HG02981 (cell line): ENCODE data around the gene LRRTM4.
"Not testable (repeated sequence)": the region's sequence is repeated elsewhere in the genome, so short reads cannot be mapped to it uniquely, and the experiment has no call there.

Experiments
- ATAC-seq: cut with Tn5 transposase; IDR thresholded peaks from one replicate; pipeline ENCODE4 v1.9.1; 2021; ENCODE audit warnings: mild to moderate bottlenecking, moderate library complexity; ENCODE audit not compliant: unreplicated experiment

LRRTM4 gene

DNA sequence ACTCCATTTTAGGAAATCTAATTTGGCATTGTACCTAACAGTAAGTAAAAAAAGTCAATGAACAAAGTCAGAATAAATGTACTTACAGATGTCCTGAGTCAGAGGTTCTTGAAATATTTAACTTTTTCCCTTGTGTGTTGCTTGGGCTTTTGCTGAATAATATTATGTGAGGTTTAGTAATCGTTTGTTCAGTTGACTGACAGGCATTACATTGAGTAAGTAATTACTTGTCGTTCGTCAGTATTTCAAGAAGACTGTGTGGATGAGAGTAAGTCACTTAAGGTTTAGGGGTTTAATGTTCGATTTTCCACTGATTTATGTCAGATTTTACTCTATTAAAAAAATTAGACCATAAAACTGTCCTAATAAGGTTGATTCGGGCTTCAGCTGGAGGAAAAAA is 342.9 kb downstream of the LRRTM4 start:
- ATAC-seq = no peak

DNA sequence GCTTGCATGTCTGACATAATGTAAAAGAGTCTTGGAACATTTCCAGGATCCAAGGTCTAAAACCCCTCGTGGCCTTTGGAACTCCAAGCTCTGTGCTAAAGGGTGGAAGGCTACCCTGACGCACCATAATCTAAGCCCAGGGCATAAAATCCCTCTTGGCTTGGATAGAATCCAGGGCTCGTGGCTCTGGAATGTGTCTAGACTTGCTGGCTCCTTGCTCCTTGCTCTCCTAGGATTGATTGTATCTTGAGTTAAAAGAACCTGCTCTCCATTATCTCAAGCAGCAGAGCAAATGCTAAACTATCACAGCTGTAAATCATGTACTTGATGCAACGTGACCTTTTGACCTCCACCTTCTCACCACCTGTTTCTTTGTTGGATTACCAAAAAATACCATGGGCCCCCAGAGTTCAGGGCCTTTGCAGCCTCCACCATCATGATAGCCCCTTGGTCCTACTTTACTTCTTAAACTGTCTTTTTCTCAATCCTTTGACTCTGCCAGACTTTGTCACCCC is 346.9 kb downstream of the LRRTM4 start:
- not testable (repeated sequence) for ATAC-seq

DNA sequence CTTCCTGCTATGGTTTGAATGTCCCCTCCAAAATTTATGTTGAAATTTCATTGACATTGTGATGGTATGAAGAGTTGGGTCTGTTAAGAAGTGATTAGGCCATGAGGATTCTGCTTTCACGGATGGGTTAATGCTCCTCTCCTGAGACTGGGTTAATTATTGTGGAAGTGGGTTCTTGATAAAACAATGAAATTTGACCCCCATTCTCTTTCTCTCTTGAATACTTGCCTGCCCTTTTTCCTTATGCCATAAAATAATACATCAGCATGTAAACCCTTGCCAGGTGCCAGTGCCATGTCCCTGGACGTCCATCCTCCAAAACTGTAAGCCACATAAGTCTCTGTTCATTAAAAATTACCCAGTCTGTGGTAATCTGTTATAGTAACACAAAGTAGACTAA is 352.8 kb downstream of the LRRTM4 start:
- ATAC-seq = no peak

GRCh38 chr2:77164021-77164420 is 358.2 kb downstream of the LRRTM4 start:
- not testable (repeated sequence) for ATAC-seq

GRCh38 chr2:77161009-77161408 is 361.2 kb downstream of the LRRTM4 start:
- ATAC-seq = no peak

GRCh38 chr2:77156599-77156998 is 365.6 kb downstream of the LRRTM4 start:
- ATAC-seq = no peak

DNA sequence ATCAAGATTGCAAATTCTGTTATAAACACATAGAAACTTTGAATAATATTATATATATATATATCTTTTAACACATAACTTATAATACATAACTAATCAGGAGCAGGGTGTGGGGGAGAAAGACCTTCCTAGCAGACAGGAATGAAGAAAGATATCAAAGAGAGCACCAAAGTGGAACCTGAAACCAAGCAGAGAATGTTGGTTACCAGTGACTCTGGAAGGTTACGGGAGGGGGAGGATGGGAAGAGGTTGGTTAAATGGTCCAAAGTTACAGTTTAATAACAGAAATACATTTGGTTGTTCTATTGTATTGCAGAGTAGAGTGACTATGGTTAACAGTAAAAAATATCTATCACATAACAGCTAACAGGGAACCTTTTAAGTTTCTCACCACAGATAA is 366.7 kb downstream of the LRRTM4 start:
- ATAC-seq = no peak

DNA sequence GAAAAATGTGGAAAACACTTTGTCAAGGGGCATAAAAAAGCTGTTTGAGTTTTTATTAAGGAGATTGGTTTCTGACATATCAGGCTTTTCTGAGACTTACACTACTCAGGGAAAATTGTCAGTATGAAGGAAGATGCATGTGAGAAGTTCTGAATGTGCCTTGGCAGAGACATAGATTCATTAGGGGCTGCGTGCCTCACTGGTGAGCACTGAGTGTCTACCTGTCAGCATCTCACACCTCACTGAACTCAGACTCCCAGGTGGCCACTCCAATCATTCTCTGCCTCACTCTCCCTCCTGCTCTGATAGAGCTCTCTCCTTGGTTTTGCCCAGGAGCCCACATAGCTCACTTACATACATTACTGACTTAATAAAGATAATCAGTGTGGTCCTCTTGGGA is 372.6 kb downstream of the LRRTM4 start:
- no peak for ATAC-seq

DNA sequence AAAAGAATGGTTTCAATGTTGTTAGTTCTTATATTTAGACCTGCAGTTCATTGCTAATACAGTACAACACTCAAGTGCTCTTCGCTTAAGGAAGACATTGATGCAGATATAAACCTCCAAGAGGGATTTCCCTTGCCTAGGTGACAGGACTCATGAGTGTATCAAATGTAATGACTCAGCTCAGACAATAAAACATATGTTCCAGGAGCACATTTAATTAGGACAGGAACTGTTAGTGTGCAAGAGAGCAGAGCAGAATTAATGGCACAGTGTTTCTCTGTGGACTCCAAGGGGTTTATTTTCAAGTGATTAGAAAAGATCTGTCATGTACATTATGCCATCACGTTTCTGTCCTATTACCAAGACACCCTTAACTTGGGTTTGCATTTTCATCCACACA is 375.0 kb downstream of the LRRTM4 start:
- no peak for ATAC-seq

- no peak for ATAC-seq
Observed at GRCh38 chr2:77144772-77145171, 377.4 kb downstream of the LRRTM4 start.

DNA sequence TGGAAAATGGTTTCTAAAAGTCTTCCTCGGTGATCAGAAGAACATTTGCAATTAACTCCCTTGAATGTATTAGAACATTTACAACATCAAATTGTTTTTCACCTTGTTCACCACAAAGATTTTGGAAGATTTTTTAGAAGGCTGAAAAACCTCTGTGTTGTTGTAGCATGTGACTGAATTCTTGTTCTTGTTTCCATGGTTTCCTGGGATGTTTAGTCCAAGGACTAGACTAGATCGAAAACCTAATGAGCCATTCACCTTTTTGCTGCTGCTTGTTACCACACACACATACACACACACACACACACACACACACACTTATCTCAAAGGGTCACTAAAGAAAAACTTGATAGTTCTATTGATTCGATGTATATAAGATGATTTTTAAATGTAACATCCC is 380.0 kb downstream of the LRRTM4 start:
- ATAC-seq = no peak

DNA sequence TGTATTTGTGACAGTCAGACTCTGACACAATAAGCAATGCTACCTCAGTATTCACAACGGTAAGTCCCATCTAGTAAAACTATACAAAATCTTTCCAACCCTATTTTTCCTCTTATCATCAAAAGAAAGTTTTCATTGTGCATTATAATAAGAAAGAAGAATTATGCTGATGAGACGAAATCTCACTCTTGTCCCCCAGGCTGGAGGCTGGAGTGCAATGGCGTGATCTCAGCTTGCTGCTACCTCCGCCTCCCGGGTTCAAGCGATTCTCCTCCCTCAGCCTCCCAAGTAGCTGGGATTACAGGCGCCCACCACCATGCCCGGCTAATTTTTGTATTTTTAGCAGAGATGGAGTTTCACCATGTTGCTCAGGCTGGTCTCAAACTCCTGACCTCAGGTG is 393.7 kb downstream of the LRRTM4 start:
- ATAC-seq = not testable (repeated sequence)

DNA sequence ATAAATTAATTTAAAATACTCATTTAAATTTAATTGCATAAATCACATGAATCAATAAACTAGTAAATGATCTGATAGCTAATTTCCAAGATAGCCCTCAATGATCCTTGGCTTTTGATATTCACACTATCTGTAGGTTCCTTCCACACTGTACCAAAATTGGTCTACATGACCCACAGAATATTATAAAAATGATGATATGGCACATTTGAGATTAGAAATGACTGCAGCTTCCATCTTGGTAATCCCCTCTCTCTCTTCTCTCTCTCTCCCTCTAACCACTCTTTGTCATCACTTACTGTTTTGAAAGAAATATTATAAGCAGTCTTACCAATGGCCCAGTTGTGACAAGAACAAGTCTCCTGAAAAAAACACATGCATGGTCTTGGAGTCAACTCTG is 394.8 kb downstream of the LRRTM4 start:
- ATAC-seq = no peak

- ATAC-seq = no peak
Observed at GRCh38 chr2:77121518-77121917, 400.7 kb downstream of the LRRTM4 start.

DNA sequence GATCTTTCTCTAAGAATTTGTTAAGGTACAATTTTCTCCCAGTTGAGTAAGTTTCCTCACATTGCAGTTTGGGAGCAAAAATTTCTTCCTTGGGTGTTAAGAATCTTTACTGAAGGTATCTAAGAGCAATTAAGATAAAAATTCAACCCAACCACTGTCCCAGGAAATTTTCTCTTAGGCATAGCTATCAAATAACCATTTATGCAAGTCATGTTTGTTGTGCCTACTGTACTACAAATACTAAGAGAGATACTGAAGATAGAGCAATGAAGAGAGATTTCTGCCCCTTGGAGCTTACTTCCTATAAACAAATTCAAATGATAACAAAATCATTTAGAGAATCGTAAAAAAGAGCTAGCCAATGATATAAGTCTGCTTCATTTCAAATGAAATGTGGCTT is 402.8 kb downstream of the LRRTM4 start:
- no peak for ATAC-seq

DNA sequence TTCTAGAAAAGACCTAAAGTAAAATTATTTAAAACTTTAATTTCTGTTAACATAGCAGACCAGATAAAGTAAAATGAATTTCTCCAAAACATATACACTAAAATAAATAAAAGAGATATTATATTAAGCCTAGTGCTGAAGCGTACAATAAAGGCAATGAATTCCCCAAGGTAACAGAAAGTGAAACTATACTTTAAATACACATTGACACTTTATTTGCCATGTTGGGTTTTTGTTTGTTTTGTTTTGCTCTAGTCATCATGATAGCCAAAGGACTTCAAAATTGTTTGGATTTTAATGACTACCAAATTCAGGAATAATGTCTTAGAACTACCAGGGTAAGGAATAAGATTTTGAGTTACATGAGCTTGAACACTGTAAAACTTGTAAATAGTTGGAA is 413.3 kb downstream of the LRRTM4 start:
- no peak for ATAC-seq

GRCh38 chr2:77105008-77105407 is 417.2 kb downstream of the LRRTM4 start:
- ATAC-seq = no peak

DNA sequence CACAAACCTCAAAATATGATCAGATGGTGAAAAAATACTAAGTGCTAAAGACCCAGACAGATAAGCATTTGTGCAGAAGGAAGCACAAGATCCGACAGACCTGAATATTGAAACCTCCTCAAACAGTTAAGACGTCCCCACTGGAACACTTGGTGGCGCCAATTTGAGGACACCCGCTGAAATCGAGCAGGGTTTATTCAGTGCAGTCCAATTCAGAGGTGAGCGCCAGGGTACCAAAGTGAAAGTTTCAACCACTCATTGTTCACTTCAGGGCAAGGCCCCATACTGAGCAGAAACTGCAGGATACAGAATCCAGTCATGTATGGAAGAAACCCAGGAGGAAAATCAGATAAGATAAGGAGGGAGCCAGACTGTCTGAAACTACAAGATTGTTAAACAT is 417.6 kb downstream of the LRRTM4 start:
- no peak for ATAC-seq

DNA sequence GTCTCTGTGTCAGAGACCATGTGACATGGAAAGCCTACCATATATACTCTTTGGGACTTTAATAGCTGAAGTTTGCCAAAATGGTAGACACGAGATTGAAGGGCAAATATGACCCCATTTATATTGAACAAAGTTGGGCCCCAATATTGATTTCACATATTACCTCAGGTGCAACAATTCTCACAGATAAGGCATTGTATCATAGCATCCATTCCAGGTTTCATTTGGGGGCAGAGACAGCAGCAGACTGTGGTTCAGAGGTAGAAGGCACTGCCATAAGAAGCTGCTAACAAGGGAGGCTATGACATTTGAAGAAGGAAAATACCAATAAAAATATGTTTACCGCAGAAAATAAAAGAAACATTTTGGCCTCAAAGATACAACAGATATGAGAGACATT is 419.2 kb downstream of the LRRTM4 start:
- no peak for ATAC-seq

- ATAC-seq = no peak
Observed at GRCh38 chr2:77101796-77102452, 420.3 kb downstream of the LRRTM4 start.

DNA sequence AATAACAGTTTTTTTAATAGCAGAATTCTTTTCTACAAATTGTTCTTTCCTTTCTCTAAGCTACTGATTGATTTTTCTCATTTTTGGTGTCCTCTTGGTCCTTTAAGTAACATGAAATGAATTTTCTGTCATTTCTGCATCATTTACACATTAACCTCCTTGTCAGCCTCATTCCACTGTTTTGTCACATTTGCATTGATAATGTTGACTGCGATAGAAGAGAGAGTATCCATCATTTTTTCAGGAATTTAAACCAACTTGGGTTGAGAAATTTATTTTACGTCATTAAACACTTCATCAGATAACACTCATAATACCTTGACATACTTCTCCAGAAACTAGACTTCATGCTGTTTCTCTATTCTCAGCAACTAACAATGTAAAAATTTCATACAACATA is 422.2 kb downstream of the LRRTM4 start:
- no peak for ATAC-seq

DNA sequence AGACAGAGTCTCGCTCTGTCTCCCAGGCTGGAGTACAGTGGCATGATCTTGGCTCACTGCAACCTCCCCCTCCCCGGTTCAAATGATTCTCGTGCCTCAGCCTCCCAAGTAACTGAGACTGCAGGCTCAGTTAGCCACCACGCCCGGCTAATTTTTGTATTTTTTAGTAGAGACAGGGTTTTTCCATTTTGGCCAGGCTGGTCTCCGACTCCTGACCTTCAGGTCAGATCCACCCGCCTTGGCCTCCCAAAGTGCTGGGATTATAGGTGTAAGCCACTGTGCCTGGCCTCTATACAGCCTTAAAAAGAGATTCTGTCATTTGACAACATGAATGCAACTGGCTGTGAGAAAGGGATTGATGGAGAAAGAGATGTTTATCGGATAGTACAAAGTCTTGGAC is 426.7 kb downstream of the LRRTM4 start:
- not testable (repeated sequence) for ATAC-seq

DNA sequence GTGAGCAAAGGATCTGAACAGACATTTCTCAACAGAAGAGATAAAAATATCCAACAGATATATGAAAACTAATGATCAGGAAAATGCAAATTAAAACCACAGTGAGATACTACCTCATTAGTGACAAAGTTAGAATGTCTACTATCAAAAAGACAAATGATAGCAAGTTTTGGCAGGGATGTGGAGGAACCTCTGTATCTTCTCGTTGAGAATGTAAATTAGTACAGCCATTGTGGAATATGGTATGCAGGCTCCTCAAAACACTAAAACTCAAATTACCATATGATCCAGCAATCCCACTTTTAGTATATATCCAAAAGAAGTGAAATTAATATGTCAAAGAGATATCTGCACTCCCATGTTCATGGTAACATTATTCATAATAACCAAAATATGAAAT is 427.1 kb downstream of the LRRTM4 start:
- no peak for ATAC-seq
